ENCODE results near the gene TEKTIP1.

Gene TEKTIP1

DNA sequence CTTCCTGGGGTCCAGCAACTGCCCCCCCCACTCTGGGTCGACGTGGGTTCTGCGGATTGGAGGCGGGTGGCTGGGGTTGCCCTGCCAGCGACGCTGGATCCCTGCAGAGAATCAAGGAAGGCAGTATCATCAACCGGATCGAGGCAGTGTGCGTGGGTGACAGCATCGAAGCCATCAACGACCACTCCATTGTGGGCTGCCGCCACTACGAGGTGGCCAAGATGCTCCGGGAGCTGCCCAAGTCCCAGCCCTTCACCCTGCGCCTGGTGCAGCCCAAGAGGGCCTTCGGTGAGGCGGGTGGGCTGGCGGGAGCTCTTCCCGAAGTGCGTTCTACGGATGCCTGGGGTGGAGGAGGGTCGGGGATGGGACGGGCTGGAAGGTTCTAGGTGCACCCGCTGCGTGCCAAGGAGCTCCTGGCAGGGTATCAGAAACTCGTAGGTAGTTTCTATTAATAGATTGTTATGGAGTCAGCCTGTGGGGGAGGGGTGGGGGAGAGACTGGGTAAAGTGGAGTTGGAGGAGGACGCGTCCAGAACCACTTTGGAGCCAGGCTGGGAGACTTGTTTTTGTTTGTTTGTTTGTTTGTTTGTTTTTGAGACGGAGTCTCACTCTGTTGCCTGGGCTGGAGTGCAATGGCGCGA lies 47.9 kb downstream of the TEKTIP1 start:
- DNase-seq = no peak

DNA sequence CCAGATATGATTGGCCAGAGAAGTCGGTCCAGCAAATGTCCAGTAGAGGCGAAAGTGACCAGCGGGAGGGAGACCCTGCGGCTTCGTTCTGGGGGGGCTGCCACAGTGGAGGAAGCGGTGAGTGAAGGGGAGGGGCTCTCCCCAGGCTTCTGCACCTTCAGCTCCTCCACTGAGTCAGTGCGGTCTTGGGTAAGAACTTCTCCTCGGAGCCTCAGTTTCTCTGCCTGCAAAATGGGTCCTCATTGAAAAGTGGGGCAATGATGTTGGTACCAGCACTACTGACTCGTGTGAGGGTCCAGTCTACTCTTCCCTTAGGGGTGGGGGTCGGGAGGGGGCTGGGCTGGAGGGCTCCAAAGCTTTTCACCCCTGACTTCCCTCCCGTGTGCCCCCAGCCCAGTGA lies 50.5 kb downstream of the TEKTIP1 start:
- no peak for DNase-seq

DNA sequence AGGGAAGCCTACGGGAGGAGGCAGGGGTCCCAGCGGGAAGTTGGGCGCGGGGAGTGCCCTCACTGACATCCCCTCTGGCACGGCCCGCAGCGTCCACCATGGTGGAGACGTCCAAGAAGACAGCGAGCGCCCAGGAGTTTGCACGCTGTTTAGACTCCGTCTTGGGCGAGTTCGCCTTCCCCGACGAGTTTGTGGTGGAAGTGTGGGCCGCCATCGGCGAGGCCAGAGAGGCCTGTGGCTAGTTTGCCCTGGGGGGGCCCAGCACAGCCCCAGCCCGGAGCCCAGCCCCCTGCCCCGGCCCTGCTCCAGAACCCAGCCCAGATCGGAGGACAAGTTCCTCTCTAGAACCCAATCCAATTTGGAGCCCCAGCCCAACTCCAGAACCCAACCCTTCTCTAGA lies 51.0 kb downstream of the TEKTIP1 start:
- no peak for DNase-seq

DNA sequence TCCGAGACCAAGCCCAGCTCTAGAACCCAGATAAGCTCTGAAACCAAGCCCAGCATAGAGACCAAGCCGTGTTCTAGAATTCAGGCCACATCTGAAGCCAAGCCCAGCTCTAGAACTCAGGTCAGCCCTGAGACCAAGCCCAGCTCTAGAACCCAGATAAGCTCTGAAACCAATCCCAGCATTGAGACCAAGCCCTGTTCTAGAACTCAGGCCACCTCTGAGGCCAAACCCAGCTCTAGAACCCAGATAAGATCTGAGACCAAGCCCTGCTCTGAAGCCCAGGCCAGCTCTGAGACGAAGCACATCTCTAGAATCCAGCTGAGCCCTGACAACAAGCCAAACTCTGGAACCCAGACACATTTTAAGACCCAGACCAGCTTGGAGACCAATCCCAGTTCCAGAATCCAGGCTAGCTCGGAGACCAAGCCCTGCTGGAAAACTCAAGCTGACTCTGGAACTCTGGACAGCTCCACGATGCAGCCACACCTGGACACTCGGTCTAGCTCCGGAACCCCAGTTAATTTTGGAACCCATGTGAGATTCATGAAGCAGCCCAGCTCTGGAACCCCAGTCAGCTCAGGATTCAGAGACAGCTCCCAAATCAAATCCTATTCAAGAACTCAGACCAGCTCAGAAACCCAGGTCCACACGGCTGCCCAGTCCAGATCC lies 52.2 kb downstream of the TEKTIP1 start:
- DNase-seq = no peak

DNA sequence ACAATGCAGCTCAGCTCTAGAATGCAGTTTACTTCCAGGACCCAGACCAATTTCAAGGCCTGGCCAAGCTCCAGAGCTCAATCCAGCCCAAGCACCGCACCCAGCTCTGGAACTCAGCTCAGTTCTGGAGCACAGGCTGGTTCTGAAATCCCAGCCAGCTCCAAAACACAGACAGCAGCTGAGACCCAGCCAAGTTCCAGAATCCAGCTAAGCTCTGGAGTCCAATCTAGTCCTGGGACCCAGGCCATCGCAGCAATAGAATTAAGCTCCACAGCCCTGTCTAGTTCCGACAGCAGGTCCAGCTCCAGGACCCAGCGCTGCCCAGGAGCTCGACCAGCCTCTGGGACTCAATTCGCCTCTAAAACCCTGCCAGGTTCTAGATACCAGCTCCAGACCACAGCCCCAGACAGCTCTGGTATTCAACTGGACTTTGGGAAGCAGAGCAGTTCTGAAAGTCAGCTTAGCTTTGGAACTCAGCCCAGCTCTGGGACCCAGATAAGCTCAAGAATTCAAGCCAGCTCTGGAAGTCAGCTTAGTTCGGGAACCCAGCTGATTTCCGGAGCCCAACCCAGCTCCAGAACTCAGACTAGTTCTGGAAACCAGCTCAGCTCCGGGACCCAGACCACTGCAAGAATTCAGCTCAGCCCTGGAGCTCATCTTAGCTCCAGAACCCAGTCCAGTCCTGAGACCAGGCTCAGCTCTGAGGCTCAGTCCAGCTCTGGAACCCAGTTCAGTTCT lies 53.1 kb downstream of the TEKTIP1 start:
- no peak for DNase-seq

DNA sequence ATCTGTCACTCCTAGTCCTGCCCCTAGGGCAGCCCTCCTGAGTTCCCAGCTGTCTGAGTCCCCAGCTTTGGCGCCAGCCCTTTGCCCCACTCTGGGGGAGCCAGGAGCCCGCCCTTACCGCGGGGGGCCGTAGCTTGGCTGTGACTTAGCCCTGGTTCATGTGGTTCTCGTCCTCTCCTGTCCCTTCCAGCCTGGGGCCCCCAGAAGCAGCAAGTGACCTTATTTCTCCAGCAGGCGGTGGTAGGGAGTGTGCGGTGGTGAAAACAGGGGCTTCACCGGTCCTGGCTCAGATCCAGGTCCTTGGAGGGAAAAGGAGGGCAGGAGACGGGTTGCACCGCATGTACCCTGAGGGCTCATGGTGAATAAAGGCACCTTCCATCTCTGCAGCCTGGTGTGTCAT lies 54.2 kb downstream of the TEKTIP1 start:
- no peak for DNase-seq

Data from activated effector memory CD4-positive, alpha-beta T cell treated with anti-CD3 and anti-CD28 coated beads, Interleukin-2, amount 50 U/mL, for 16 hours (primary cell).